ENCODE results near the gene SLC25A15. TPM values are rescaled to one million over a fixed set of nuclear protein-coding genes. Genes with fewer than 3 reads are reported as not detected.
"Not testable (repeated sequence)": the region's sequence is repeated elsewhere in the genome, so short reads cannot be mapped to it uniquely, and the experiment has no call there.

SLC25A15 gene
- total RNA-seq, 2 experiments from 2014 or later = 20.5 to 23.6 TPM

GRCh38 chr13:40780822-40781401 lies 8.5 kb upstream of the SLC25A15 start:
- no peak for DNase-seq
- no peak for ATAC-seq
- ChIA-PET POLR2A (interaction anchor here (0.6 kb wide), 1 partner anchor 12 kb away, joined by 3 read pairs; no protein-coding TSS in a partner anchor), CTCF (no interaction called here)
- Mint-ChIP-seq H3K4me3 (no peak overlapping the region), H3K9me3 (ENCODE audit: low read depth) (no peaks in the 10 kb centered on the region), H3K27me3 (no peaks in the 10 kb centered on the region), H3K4me1 (peaks cover 20% of the 10 kb centered on the region), H3K27ac (no peak overlapping the region), H3K36me3 (ENCODE audit: low read depth) (no peaks in the 10 kb centered on the region)
- intact Hi-C loops (cut with DNase I, micrococcal nuclease) = no loop called here

GRCh38 chr13:40781717-40782116 lies 7.7 kb upstream of the SLC25A15 start:
- POLR2A ChIA-PET = no interaction called here

DNA sequence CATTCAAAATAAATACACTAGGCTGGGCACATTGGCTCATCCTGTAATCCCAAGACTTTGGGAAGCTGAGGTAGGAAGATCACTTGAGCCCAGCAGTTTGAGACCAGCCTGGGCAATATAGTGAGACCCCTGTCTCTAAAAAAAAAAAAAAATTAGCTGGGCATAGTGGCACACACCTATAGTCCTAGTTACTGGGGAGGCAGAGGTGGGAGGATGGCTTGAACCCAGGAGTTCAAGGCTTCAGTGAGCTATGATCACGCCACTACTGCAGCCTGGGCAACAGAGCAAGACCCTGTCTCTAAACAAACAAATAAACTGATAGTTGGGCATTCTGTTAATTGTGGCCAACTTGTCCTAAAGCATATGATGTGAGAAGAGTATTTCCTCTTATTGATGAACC lies 6.4 kb upstream of the SLC25A15 start:
- H3K4me3 Mint-ChIP-seq; H3K36me3 Mint-ChIP-seq (ENCODE audit: low read depth); intact Hi-C loops (cut with DNase I, micrococcal nuclease); H3K27me3 Mint-ChIP-seq; DNase-seq; H3K9me3 Mint-ChIP-seq (ENCODE audit: low read depth); ATAC-seq; H3K27ac Mint-ChIP-seq: not testable (repeated sequence)
- CTCF ChIA-PET = interaction anchor here (0.6 kb wide), 1 partner anchor 314 kb away, joined by 3 read pairs; no protein-coding TSS in a partner anchor
- peaks cover 20% of the 10 kb centered on the region for H3K4me1 Mint-ChIP-seq
- POLR2A ChIA-PET = interaction anchor here (0.7 kb wide), 1 partner anchor 571 kb away, joined by 3 read pairs; no protein-coding TSS in a partner anchor

More at GRCh38 chr13:40781717-40782116, 7.7 kb upstream of the SLC25A15 start:
- intact Hi-C loops (cut with DNase I, micrococcal nuclease) = no loop called here
- H3K4me1 Mint-ChIP-seq = peaks cover 19% of the 10 kb centered on the region
- no peaks in the 10 kb centered on the region for H3K27me3 Mint-ChIP-seq
- ATAC-seq (no peak), DNase-seq (no peak)
- no peak overlapping the region for H3K27ac Mint-ChIP-seq
- no peaks in the 10 kb centered on the region for H3K9me3 Mint-ChIP-seq (ENCODE audit: low read depth)
- no peak overlapping the region for H3K4me3 Mint-ChIP-seq
- CTCF ChIA-PET = interaction anchor here (0.6 to 0.7 kb wide), 2 partner anchors 96 to 375 kb away, joined by 3 read pairs; no protein-coding TSS in a partner anchor
- H3K36me3 Mint-ChIP-seq (ENCODE audit: low read depth) = no peaks in the 10 kb centered on the region

GRCh38 chr13:40784540-40784939 lies 4.9 kb upstream of the SLC25A15 start:
- H3K4me3 Mint-ChIP-seq = no peak overlapping the region
- ChIA-PET POLR2A (interaction anchor here (0.7 kb wide), 1 partner anchor 112 kb away, joined by 4 read pairs; no protein-coding TSS in a partner anchor), CTCF (no interaction called here)
- no peak overlapping the region for H3K27ac Mint-ChIP-seq
- intact Hi-C loops (cut with DNase I, micrococcal nuclease) = no loop called here
- H3K36me3 Mint-ChIP-seq (ENCODE audit: low read depth) = no peaks in the 10 kb centered on the region
- no peaks in the 10 kb centered on the region for H3K27me3 Mint-ChIP-seq
- no peaks in the 10 kb centered on the region for H3K9me3 Mint-ChIP-seq (ENCODE audit: low read depth)
- ATAC-seq (no peak), DNase-seq (no peak)
- H3K4me1 Mint-ChIP-seq = peaks cover 24% of the 10 kb centered on the region

GRCh38 chr13:40786568-40786996 lies 2.8 kb upstream of the SLC25A15 start:
- no peaks in the 10 kb centered on the region for H3K27me3 Mint-ChIP-seq
- H3K27ac Mint-ChIP-seq = peak overlapping the region; percentile 51
- CTCF ChIA-PET = interaction anchor here (1.3 kb wide), 1 partner anchor 9 kb away, joined by 5 read pairs; no protein-coding TSS in a partner anchor
- DNase-seq = peak; percentile 51
- intact Hi-C loops (cut with DNase I, micrococcal nuclease) = loop anchor here in 1 of 2 experiments (5.0 kb wide), 1 partner anchor 231 kb away; the partner anchor contains the start of gene ELF1
- H3K4me3 Mint-ChIP-seq = no peak overlapping the region
- ATAC-seq = peak; percentile 59
- POLR2A ChIA-PET = no interaction called here
- no peaks in the 10 kb centered on the region for H3K36me3 Mint-ChIP-seq (ENCODE audit: low read depth)
- H3K4me1 Mint-ChIP-seq = peaks cover 27% of the 10 kb centered on the region
- no peaks in the 10 kb centered on the region for H3K9me3 Mint-ChIP-seq (ENCODE audit: low read depth)

DNA sequence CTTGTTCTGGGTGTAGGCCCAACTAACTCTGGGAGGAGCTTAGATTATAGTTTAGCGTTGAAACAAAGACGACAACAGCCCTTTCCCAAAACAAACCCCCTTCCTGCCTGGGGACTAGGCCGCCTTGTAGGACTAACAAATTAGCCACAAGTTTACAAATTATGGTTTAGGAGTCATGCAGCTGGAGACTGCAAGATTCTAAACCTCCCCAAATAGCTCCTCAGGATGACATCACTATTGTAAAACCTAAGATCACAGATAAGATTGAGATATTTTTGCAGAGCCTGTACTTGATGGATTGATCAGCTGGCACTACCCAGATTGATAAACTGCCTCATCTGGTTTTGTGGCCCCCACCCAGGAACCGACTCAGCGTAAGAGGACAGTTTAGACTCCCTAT lies 2.3 kb upstream of the SLC25A15 start:
- Mint-ChIP-seq H3K4me1 (peaks cover 27% of the 10 kb centered on the region), H3K9me3 (ENCODE audit: low read depth) (no peaks in the 10 kb centered on the region), H3K4me3 (no peak overlapping the region), H3K27me3 (no peaks in the 10 kb centered on the region), H3K36me3 (ENCODE audit: low read depth) (no peaks in the 10 kb centered on the region), H3K27ac (peak overlapping the region; percentile 68)
- ChIA-PET POLR2A (no interaction called here), CTCF (interaction anchor here (0.7 to 1.3 kb wide), 3 partner anchors 9 to 268 kb away, joined by 3 to 5 read pairs (median 3); no protein-coding TSS in a partner anchor)
- ATAC-seq = peak; percentile 10
- no peak for DNase-seq
- intact Hi-C loops (cut with DNase I, micrococcal nuclease) = loop anchor here in 1 of 2 experiments (5.0 kb wide), 1 partner anchor 230 kb away; the partner anchor contains the start of gene ELF1

GRCh38 chr13:40788540-40789274 lies 704 bp upstream of the SLC25A15 start:
- ChIA-PET CTCF (interaction anchor here (1.0 to 3.1 kb wide), 4 partner anchors 10 to 26 kb away, joined by 5 to 21 read pairs (median 5); no protein-coding TSS in a partner anchor), POLR2A (interaction anchor here (0.6 to 0.7 kb wide), 3 partner anchors 80 to 356 kb away, joined by 3 to 5 read pairs (median 3); no protein-coding TSS in a partner anchor)
- not testable (repeated sequence) for H3K27me3 Mint-ChIP-seq; H3K9me3 Mint-ChIP-seq (ENCODE audit: low read depth); H3K36me3 Mint-ChIP-seq (ENCODE audit: low read depth); ATAC-seq
- intact Hi-C loops (cut with DNase I, micrococcal nuclease) = loop anchor here in 1 of 2 experiments (1.0 to 5.0 kb wide), 2 partner anchors 17 to 229 kb away; partner anchors contain the start of genes ELF1 and MRPS31
- Mint-ChIP-seq H3K4me1 (peaks cover 27% of the 10 kb centered on the region), H3K27ac (peak overlapping the region; percentile 83), H3K4me3 (peak overlapping the region; percentile 82)
- peak; percentile 43 for DNase-seq

DNA sequence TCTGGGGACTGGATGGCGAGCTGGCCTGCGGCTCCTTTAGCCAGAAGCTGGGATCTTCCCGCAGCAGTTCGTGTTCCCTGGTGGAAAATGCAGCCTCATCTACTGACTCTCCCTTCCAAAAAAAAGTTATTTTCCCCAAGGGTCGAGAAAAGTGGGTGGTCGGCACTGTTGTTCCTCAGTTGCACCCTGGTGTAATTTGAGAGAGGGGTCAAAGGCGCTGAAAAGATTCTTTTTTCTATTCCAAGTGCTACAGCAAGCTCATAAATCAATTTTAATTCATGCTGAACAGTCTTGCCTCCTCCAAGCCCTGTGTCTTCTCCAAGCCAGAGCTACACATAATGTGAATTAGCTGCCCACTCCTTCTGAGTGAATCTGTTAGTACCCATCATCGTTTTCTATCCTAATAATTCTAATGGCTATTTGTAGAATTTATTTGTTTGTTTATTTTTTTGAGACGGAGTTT lies 774 bp downstream of the SLC25A15 start:
- Mint-ChIP-seq H3K9me3 (ENCODE audit: low read depth) (no peaks in the 10 kb centered on the region), H3K4me3 (peak overlapping the region; percentile 82), H3K27ac (peak overlapping the region; percentile 70), H3K27me3 (no peaks in the 10 kb centered on the region), H3K4me1 (peaks cover 27% of the 10 kb centered on the region), H3K36me3 (ENCODE audit: low read depth) (peaks cover 11% of the 10 kb centered on the region)
- DNase-seq (no peak), ATAC-seq (no peak)
- CTCF ChIA-PET = interaction anchor here (0.7 to 3.1 kb wide), 4 partner anchors 12 to 222 kb away, joined by 3 to 21 read pairs (median 4); no protein-coding TSS in a partner anchor
- POLR2A ChIA-PET = no interaction called here
- intact Hi-C loops (cut with DNase I, micrococcal nuclease) = no loop called here

DNA sequence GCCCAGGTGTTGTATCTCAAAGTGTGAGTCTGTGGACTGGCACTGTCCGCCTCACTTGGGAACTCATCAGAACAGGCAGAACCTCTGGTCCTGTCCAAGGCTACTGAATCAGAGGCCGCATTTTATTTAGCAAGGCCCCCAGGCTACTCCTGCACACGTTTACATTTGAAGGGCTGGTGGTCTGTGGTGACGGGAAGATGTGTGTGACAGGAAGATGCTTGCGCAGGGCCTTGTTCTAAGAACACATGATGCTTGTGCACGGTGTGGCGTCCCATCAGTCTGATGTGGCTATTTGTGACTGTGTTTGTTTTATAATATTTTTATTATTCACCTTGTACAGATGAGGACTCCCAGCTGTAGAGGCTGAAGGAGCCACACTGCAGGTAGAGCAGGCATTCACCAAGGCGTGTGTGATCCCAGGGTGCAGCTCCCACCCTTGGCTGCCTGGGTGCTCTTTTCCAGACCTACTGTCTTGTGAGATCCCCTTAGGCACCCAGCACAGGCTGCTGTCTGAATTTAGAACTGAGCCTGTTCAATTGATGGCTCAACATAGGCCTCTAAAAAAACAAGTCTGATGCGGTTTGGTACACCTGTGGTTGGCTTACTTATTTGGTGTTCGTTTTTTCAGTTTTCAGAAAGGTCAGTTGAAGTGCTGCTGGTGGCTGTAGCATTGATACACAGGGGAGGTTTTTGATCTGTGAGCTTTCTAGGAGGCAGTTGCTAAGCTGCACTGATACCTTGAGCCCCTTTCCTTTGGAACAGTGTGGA lies 3.1 kb downstream of the SLC25A15 start:
- intact Hi-C loops (cut with DNase I, micrococcal nuclease) = no loop called here
- H3K4me1 Mint-ChIP-seq = peaks cover 13% of the 10 kb centered on the region
- no peak for ATAC-seq
- H3K27me3 Mint-ChIP-seq = no peaks in the 10 kb centered on the region
- CTCF ChIA-PET = no interaction called here
- no peaks in the 10 kb centered on the region for H3K9me3 Mint-ChIP-seq (ENCODE audit: low read depth)
- H3K36me3 Mint-ChIP-seq (ENCODE audit: low read depth) = peaks cover 14% of the 10 kb centered on the region
- no peak overlapping the region for H3K27ac Mint-ChIP-seq
- DNase-seq = no peak
- POLR2A ChIA-PET = no interaction called here
- H3K4me3 Mint-ChIP-seq = no peak overlapping the region

GRCh38 chr13:40793339-40793738 lies 3.9 kb downstream of the SLC25A15 start:
- no peaks in the 10 kb centered on the region for H3K27me3 Mint-ChIP-seq
- ChIA-PET CTCF (no interaction called here), POLR2A (no interaction called here)
- DNase-seq (no peak), ATAC-seq (no peak)
- no peak overlapping the region for H3K27ac Mint-ChIP-seq
- peaks cover 8% of the 10 kb centered on the region for H3K4me1 Mint-ChIP-seq
- H3K9me3 Mint-ChIP-seq (ENCODE audit: low read depth) = no peaks in the 10 kb centered on the region
- intact Hi-C loops (cut with DNase I, micrococcal nuclease) = no loop called here
- no peak overlapping the region for H3K4me3 Mint-ChIP-seq
- H3K36me3 Mint-ChIP-seq (ENCODE audit: low read depth) = peaks cover 14% of the 10 kb centered on the region

All from activated CD4-positive, alpha-beta T cell treated with anti-CD3 and anti-CD28 coated beads for 36 hours (primary cell).